ENCODE data around the gene RALGAPA2. TPM values are rescaled to one million over a fixed set of nuclear protein-coding genes. Genes with fewer than 3 reads are reported as not detected.

RALGAPA2 gene
- total and polyA plus RNA-seq, 4 donors = 14.4 to 24.8 (median 18.0) TPM

DNA sequence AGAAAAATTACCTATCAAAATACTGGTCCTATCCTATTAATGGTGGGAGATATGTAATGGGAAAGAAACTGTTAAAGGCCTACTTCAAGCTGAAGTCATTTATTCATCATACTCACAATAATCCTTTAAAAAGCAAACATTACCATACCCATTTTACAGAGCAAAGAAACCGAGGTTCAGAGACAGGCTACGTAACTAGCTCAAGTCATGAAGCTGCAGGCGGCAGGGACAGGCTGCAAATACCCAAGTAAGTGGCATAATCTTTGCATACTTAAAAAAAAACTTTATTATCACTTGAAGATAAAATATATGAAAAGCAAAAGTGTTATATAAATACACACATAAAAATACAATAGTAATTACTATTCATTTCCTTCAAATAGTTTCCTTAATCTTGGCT is 2.6 kb downstream of the RALGAPA2 start:
- no peak for DNase-seq (ENCODE audit: low read depth in 4 of 6, low spot score in 6 of 6)
- Histone ChIP-seq H3K27me3 (ENCODE audit: control insufficient read depth, insufficient read depth, low read length) (no peaks in the 10 kb centered on the region), H3K4me1 (ENCODE audit: control insufficient read depth, insufficient read depth, low read length) (peaks cover 8% of the 10 kb centered on the region), H3K4me3 (ENCODE audit: low read depth, low read length) (no peak overlapping the region), H3K9me3 (ENCODE audit: control insufficient read depth, insufficient read depth, low read length) (no peaks in the 10 kb centered on the region), H3K27ac (ENCODE audit: low read depth, low read length) (no peak overlapping the region), H3K36me3 (ENCODE audit: control insufficient read depth, insufficient read depth, low read length) (no peaks in the 10 kb centered on the region)
- WGBS (ENCODE audit: insufficient coverage) = 80% methylated on average over 1 of the region's 3 CpGs

DNA sequence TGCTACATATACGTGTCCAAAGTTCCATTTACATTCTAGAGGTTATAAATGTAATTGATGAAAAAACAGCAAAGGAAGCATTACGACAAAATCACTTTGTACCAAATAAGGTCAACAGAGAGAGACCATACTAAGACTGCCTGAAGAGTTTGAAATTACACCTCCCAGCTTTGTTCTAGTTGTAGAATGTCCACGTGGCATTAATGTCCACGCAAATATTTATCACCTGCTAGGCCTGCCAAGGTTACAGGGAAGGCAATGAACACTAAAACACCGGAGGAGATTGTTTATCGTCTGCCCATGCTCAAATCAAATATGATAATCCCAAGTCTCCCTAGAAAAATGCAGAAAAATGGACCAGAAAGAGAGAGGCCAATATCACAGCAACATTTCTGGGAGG is 6.2 kb downstream of the RALGAPA2 start:
- Histone ChIP-seq H3K9me3 (ENCODE audit: control insufficient read depth, insufficient read depth, low read length) (no peaks in the 10 kb centered on the region), H3K4me3 (ENCODE audit: low read depth, low read length) (no peak overlapping the region), H3K27ac (ENCODE audit: low read depth, low read length) (no peak overlapping the region), H3K4me1 (ENCODE audit: control insufficient read depth, insufficient read depth, low read length) (peaks cover under 1% of the 10 kb centered on the region), H3K36me3 (ENCODE audit: control insufficient read depth, insufficient read depth, low read length) (no peaks in the 10 kb centered on the region), H3K27me3 (ENCODE audit: control insufficient read depth, insufficient read depth, low read length) (no peaks in the 10 kb centered on the region)
- DNase-seq (ENCODE audit: low read depth in 4 of 6, low spot score in 6 of 6) = peak in 1 of 6 donors; percentile 2
- no CpG with 5 or more reads among the region's 6 CpGs for WGBS (ENCODE audit: insufficient coverage)

DNA sequence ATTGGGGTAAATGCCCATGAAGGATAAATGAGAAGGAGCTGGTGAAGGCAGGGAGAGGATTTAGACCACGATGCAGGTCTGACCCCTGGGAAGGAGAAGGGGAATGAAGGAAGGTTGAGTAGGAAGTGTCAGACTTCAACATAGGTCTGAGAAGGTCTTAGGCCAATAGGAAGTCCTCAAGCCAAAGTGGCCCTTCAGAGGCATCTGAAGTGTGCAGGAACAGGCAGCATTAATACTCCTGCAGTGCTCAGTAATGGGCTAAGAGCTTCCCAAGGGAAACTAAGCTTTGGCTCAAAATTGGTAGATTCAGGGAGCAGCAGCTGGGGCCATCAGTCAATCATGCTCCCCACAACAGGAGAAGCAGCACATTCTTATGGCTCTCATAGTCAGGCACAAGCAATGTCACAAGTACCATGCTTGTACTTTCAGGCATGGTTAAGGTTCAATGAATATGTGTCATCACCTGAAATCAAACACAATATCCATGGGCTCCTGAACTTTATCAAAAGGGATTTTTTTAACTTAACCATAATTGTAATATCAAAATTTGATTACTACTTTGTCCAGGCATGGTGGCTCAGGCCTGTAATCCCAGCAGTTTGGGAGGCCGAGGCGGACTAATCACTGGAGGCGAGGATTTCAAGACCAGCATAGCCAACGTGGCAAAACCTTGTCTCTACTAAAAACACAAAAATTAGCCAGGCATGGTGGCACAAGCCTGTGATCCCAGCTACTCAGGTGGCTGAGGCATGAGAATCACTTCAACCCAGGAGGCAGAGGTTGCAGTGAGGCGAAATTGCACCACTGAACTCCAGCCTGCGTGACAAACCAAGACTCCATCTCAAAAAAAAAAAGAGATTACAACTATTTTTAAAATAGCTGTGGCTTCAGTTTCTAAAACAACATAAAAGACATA is 9.9 kb downstream of the RALGAPA2 start:
- Histone ChIP-seq H3K36me3 (ENCODE audit: control insufficient read depth, insufficient read depth, low read length) (no peaks in the 10 kb centered on the region), H3K4me3 (ENCODE audit: low read depth, low read length) (no peak overlapping the region), H3K27ac (ENCODE audit: low read depth, low read length) (no peak overlapping the region), H3K9me3 (ENCODE audit: control insufficient read depth, insufficient read depth, low read length) (no peaks in the 10 kb centered on the region), H3K27me3 (ENCODE audit: control insufficient read depth, insufficient read depth, low read length) (no peaks in the 10 kb centered on the region), H3K4me1 (ENCODE audit: control insufficient read depth, insufficient read depth, low read length) (no peaks in the 10 kb centered on the region)
- 96% methylated on average over 3 of the region's 7 CpGs for WGBS (ENCODE audit: insufficient coverage)
- DNase-seq (ENCODE audit: low read depth in 4 of 6, low spot score in 6 of 6) = no peak

DNA sequence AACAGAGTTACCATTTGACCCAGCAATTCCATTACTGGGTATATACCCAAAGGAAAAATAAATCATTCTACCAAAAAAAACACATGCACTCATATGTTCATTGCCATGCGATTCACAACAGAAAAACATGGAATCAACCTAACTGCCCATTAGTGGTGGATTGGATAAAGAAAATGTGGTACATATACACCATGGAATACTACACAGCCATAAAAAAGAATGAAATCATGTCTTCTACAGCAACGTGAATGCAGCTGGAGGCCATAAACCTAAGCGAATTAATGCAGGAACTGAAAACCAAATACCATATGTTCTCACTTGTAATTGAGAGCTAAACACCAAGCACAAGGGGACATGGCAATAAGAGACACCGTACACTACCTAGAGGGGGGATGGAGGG is 12.5 kb downstream of the RALGAPA2 start:
- 100% methylated on average over 1 of the region's 4 CpGs for WGBS (ENCODE audit: insufficient coverage)
- DNase-seq (ENCODE audit: low read depth in 4 of 6, low spot score in 6 of 6) = no peak
- Histone ChIP-seq H3K4me1 (ENCODE audit: control insufficient read depth, insufficient read depth, low read length) (no peaks in the 10 kb centered on the region), H3K27me3 (ENCODE audit: control insufficient read depth, insufficient read depth, low read length) (no peaks in the 10 kb centered on the region), H3K9me3 (ENCODE audit: control insufficient read depth, insufficient read depth, low read length) (no peaks in the 10 kb centered on the region), H3K4me3 (ENCODE audit: low read depth, low read length) (no peak overlapping the region), H3K27ac (ENCODE audit: low read depth, low read length) (no peak overlapping the region), H3K36me3 (ENCODE audit: control insufficient read depth, insufficient read depth, low read length) (no peaks in the 10 kb centered on the region)

DNA sequence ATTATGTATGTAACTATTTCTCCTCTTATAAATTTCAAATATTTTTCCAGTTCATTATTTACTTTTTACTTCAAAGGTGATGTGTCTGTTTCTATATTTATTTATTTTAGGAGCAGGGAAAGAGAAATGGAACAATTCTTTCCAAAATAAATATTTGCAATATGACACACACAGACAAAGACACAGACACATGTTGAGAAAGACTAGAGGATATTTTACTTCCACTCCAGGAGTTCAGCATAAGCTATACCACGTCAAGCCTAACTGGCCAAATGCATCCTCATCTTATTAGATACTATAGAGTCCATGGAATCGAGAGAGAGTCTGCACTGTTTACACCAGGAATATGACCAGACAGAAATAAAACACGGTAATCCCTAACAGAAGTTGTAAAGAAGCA is 13.3 kb downstream of the RALGAPA2 start:
- no peak overlapping the region for H3K27ac ChIP-seq (ENCODE audit: low read depth, low read length)
- no peaks in the 10 kb centered on the region for H3K4me1 ChIP-seq (ENCODE audit: control insufficient read depth, insufficient read depth, low read length)
- no peak overlapping the region for H3K4me3 ChIP-seq (ENCODE audit: low read depth, low read length)
- H3K36me3 ChIP-seq (ENCODE audit: control insufficient read depth, insufficient read depth, low read length) = no peaks in the 10 kb centered on the region
- DNase-seq (ENCODE audit: low read depth in 4 of 6, low spot score in 6 of 6) = peak in 1 of 6 donors; percentile 19
- 80% methylated on average over 1 of the region's 3 CpGs for WGBS (ENCODE audit: insufficient coverage)
- H3K9me3 ChIP-seq (ENCODE audit: control insufficient read depth, insufficient read depth, low read length) = no peaks in the 10 kb centered on the region
- H3K27me3 ChIP-seq (ENCODE audit: control insufficient read depth, insufficient read depth, low read length) = no peaks in the 10 kb centered on the region

DNA sequence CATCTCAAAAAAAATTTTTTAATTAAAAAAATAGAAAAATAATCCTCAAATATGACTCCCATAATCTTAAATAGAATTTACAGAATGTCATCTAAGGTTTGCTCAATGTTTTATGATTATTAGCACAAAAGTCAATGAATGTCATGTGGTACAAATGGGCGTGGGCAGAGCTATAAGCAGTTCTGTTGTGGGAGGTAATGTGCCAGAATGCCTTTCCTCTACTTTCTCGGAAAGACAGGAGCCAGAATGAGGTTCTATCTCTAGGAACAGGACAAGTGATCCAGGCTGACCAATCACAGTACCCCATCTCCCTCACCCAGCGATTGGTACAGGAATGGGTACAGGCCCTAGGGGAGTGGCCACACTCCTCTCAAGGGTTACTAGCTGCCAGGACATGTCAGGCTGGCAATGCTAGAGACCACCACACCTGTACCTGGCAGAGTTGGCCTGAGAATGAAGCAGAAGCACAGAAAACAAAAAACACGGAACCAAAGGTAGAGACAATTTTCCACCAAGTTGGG is 15.1 kb downstream of the RALGAPA2 start:
- Histone ChIP-seq H3K9me3 (ENCODE audit: control insufficient read depth, insufficient read depth, low read length) (no peaks in the 10 kb centered on the region), H3K4me3 (ENCODE audit: low read depth, low read length) (no peak overlapping the region), H3K27me3 (ENCODE audit: control insufficient read depth, insufficient read depth, low read length) (no peaks in the 10 kb centered on the region), H3K27ac (ENCODE audit: low read depth, low read length) (no peak overlapping the region), H3K36me3 (ENCODE audit: control insufficient read depth, insufficient read depth, low read length) (no peaks in the 10 kb centered on the region), H3K4me1 (ENCODE audit: control insufficient read depth, insufficient read depth, low read length) (no peaks in the 10 kb centered on the region)
- DNase-seq (ENCODE audit: low read depth in 4 of 6, low spot score in 6 of 6) = no peak
- WGBS (ENCODE audit: insufficient coverage) = 81% methylated on average over 3 of the region's 4 CpGs

DNA sequence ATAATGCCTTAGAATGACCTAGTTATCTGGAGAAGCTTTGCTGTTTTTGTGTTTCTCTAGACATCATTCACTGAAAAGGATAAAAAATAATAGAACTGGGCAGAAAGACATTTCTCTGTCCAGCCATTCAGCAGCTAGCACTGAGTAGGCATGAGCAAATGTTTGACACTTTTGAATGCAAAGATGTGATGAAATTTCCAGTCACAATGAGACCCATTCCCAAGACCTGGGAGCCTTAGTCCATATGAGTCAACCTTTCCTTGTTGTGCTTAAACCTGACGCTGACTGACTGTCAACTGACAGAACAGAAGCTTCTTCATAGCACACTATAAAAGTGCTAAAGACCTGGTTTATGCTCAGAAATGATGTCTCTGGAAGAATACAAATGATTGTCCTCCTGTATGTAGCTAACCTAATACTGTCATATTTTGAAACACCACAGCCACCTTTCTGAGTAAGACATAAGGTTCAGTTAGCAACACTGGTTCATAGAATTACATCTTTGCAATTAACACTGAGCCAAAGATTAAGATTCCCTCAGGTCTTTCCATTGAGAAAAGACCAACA is 17.1 kb downstream of the RALGAPA2 start:
- WGBS (ENCODE audit: insufficient coverage) = no CpG with 5 or more reads among the region's 1 CpG
- no peaks in the 10 kb centered on the region for H3K9me3 ChIP-seq (ENCODE audit: control insufficient read depth, insufficient read depth, low read length)
- no peak for DNase-seq (ENCODE audit: low read depth in 4 of 6, low spot score in 6 of 6)
- H3K4me1 ChIP-seq (ENCODE audit: control insufficient read depth, insufficient read depth, low read length) = no peaks in the 10 kb centered on the region
- no peaks in the 10 kb centered on the region for H3K27me3 ChIP-seq (ENCODE audit: control insufficient read depth, insufficient read depth, low read length)
- H3K36me3 ChIP-seq (ENCODE audit: control insufficient read depth, insufficient read depth, low read length) = no peaks in the 10 kb centered on the region
- no peak overlapping the region for H3K4me3 ChIP-seq (ENCODE audit: low read depth, low read length)
- H3K27ac ChIP-seq (ENCODE audit: low read depth, low read length) = no peak overlapping the region

DNA sequence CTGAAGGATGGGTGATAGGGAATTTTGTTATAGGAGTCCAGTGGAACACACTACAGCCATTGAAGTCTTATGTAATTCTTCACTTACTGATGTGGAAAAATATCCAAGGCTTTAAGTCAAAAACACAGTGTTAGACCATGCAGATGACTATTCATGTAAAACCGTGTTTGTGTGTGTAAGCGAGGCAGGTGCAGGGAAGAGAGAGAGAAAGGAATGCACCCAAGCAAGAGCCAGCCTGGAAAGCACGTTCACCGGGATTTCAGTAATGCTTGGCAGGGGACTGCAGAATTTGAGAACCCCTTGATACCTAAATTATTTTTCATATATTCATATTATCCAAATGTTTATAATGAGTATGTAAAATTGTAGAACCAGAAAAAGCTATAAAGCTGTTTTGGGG is 17.9 kb downstream of the RALGAPA2 start:
- Histone ChIP-seq H3K36me3 (ENCODE audit: control insufficient read depth, insufficient read depth, low read length) (no peaks in the 10 kb centered on the region), H3K4me1 (ENCODE audit: control insufficient read depth, insufficient read depth, low read length) (no peaks in the 10 kb centered on the region), H3K27me3 (ENCODE audit: control insufficient read depth, insufficient read depth, low read length) (no peaks in the 10 kb centered on the region), H3K9me3 (ENCODE audit: control insufficient read depth, insufficient read depth, low read length) (no peaks in the 10 kb centered on the region), H3K27ac (ENCODE audit: low read depth, low read length) (no peak overlapping the region), H3K4me3 (ENCODE audit: low read depth, low read length) (no peak overlapping the region)
- DNase-seq (ENCODE audit: low read depth in 4 of 6, low spot score in 6 of 6) = no peak
- WGBS (ENCODE audit: insufficient coverage) = no CpG with 5 or more reads among the region's 4 CpGs

DNA sequence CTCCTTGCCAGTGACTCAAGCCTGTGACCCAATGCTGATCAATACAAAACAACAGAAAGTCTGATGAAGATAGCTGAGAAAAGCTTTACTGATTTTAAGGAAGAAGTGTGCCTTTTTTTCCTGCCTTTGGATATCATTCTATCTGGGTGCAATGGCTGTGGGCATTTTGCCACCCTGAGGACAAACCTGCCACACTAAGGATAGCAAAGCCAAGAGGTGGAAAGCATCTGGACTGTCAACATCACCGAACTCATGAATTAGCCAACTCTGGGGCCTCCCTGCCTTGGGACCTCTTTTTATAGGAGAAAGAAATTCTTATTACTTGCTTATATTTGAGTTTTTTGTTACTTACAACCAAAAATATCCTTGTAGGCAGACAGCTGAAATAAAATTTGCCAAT is 19.9 kb downstream of the RALGAPA2 start:
- DNase-seq (ENCODE audit: low read depth in 4 of 6, low spot score in 6 of 6) = no peak
- Histone ChIP-seq H3K27me3 (ENCODE audit: control insufficient read depth, insufficient read depth, low read length) (no peaks in the 10 kb centered on the region), H3K4me3 (ENCODE audit: low read depth, low read length) (no peak overlapping the region), H3K9me3 (ENCODE audit: control insufficient read depth, insufficient read depth, low read length) (no peaks in the 10 kb centered on the region), H3K27ac (ENCODE audit: low read depth, low read length) (no peak overlapping the region), H3K36me3 (ENCODE audit: control insufficient read depth, insufficient read depth, low read length) (no peaks in the 10 kb centered on the region), H3K4me1 (ENCODE audit: control insufficient read depth, insufficient read depth, low read length) (no peaks in the 10 kb centered on the region)
- no CpG with 5 or more reads among the region's 1 CpG for WGBS (ENCODE audit: insufficient coverage)
